ENCODE results near the gene PHLDA3.

DNA sequence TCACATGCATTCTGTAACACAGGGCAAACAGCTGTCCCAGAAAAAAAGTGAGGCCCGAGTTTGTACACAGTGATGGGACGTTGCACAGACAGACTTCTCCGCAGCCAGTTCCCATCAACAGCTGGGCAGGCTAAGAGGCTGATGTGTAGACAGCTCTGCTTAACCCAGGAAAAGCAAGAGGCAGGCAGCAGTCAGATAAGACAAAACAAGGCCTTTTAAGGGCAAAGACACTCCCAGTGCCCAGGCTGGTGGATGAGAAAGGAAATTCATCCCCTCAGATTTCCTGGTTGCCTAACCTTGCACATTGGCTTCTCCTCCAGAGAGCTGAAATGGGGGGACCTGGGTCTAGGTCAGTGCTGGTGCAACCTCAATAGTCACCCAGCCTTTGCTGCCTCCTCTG lies 17.2 kb upstream of the PHLDA3 start:
- TF ChIP-seq CTCF (IDR thresholded peaks at IDR 0.05; ENCODE audit: low read depth, low read length, missing input control), result no peak
- no peak for TF ChIP-seq GABPA (IDR thresholded peaks at IDR 0.05 in 1 of 2, conservative IDR thresholded peaks at IDR 0.05 in 1 of 2)
- no peak for TF ChIP-seq MAX (IDR thresholded peaks at IDR 0.05)
- no peak for TF ChIP-seq FOXA2 (IDR thresholded peaks at IDR 0.05)
